ENCODE data around the gene PLA1A.

DNA sequence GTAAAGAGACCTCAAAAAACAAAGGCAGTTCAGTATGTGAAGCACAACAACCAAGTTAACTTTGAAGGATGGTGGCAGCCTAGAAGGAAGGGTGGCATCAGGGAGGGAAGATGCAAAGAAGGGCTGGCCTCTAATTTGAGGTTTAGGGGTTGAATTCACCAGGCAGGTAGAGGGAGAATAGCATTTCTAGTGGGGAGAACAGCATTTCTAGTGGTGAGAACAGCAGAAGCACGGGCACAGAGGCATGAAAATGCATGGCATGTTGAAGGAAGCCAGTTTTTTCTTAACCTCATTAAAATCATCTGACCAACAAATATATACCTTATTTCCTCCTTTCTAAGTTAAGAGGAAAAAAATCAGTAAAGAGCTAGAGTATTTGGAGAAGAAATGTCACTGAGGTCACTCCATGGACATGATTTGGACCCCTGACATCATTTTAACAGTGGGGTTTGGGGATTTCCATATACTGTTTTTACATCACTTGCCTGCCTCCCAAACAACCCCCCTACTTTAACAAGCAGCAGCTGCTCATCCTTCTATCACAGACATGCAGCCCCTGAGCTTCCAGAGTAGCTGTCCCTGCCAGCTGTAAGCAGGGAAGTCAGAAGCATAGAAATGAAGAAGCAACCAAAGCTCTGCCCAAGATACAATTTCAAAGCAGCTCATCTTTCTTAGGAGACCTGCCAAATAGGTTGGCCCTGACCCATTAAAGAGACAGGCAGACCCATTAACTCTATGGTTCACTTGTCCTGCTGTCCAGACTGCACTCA is 65.1 kb downstream of the PLA1A start:
- no peak for TF ChIP-seq ZNF274 (IDR thresholded peaks at IDR 0.05; ENCODE audit: low read depth, low read length)
- TF ChIP-seq SUZ12 (IDR thresholded peaks at IDR 0.05; ENCODE audit: extremely low read depth, insufficient read depth, insufficient read length), result no peak
